GM18520 (cell line): ENCODE data around the gene SH3PXD2A.

Experiments
- ATAC-seq: cut with Tn5 transposase; IDR thresholded peaks from one replicate; pipeline ENCODE4 v1.9.1; 2021; ENCODE audit not compliant: unreplicated experiment

The SH3PXD2A gene

DNA sequence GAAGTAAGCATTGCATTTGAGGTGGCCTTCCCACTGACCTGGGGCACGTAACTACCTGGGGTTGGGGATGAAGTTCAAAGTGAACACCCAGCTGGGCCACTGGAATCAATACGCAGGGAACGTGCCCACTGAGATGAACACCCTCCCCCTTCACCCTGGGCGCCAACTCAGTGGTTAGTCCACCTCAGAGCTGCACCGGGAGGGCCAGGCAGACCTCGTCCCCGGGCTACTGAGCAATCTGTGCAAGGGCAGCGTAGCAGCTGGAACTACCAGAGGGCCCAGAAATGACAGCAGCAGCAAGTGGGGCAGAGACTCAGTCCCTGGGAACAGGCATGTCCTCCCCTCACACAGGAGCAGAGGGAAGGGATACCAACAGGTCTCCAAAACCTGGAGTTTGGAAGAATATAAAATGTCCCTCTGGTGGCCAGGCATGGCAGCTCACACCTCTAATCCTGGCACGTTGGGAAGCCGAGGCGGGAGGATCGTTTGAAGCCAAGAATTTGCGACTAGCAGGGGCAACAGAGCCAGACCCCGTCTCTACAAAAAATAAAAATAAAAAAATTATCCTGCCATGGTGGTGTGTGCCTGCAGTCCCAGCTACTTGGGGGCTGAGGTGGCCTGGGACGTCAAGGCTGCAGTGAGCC lies 143.9 kb downstream of the SH3PXD2A start:
- ATAC-seq = no peak

- ATAC-seq = no peak
Measured at GRCh38 chr10:103710490-103710889, 144.9 kb downstream of the SH3PXD2A start.

- no peak for ATAC-seq
Measured at GRCh38 chr10:103709341-103709920, 145.9 kb downstream of the SH3PXD2A start.

- no peak for ATAC-seq
Measured at GRCh38 chr10:103708627-103709288, 146.6 kb downstream of the SH3PXD2A start.

GRCh38 chr10:103707956-103708626 lies 147.3 kb downstream of the SH3PXD2A start:
- no peak for ATAC-seq

DNA sequence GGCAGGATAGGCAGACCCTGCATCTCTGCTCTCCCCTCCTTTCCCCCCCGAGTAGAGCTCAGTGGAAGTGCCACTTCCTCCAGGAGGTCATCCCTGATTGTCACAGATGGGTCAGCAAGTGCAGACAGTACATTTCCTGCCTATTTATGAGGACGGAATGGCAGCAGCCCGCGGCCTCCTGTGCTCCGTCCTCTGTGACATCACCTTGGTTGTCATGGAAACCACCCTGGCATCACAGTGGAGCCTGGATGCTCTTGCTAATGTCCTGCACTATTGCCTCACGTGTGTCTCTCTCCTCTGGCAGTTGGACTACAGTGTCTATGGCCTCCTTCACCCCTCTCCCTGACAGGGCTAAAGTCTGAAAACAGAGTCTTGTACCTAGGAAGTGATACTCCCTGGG lies 148.6 kb downstream of the SH3PXD2A start:
- ATAC-seq = no peak

GRCh38 chr10:103706047-103706446 lies 149.3 kb downstream of the SH3PXD2A start:
- ATAC-seq = no peak

DNA sequence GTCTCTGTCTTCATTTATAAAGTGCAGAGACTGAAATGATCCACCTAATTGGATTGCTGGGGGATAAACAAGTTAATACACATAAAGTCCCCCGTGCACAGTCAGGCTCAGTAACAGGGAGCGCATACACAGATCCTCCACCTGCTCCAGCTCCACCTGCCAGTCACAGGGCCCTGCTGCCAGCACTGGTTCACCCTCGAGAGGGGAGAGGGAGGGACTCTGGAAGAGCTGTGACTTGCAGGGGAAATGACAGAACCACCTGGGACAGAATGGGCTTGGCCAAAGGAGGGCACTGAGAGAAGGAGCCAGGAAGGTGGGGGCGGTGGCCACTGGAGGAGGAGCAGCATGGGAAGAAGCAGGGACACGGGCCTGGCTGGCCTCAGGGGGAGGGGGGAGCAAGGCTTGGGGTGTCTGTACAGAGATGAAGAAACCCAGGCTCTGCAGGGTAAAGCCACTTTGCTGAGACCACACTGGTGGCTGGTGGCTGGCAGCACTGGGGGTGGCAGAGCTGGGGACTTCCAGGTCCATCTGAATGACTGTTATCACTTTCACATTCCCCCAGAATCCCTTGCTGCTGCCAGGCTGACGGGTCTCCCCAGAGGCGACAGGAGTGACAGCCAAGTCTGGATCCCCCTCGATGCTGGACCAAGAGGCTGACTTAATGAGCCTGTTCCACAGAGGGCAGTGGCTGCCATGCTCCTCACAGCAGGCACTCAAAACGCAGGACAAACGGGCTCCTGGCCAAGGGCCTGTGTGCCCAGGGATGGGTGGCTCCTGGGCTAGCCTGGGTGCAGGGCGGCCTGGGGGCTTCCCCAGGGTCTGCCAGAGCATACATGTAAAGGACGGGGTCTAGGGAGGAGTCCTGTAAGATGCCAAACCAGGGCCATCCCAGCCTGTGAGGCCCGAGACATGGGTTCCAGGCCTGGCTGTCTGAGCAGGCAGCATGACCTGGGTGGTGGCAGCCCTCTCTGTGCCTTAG lies 151.1 kb downstream of the SH3PXD2A start:
- ATAC-seq = no peak

DNA sequence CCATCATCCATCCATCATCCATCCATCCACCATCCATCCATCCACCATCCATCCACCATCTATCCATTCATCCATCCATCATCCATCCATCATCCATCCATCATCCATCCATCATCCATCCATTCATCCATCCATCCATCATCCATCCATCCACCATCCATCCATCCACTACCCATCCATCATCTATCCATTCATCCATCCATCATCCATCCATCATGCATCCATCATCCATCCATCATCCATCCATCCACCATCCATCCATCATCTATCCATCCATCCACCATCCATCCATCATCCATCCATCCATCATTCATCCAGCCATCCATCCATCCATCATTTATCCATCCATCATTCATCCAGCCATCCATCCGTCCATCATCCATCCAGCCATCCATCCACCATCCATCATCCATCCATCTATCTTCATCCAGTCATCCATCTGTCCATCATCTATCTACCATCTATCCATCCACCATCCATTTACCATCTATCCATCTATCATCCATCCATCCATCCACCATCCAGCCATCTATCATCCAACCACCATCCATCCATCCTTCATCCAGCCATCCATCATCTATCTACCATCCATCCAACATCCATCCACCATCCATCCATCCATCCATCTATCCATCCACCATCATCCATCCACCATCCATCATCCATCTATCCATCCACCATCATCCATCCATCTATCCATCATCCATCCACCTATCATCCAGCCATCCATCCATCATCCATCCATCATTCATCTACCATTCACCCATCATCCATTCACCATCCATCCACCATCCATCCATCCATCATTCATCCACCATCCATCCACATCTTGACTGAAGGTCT lies 153.8 kb downstream of the SH3PXD2A start:
- ATAC-seq = no peak

DNA sequence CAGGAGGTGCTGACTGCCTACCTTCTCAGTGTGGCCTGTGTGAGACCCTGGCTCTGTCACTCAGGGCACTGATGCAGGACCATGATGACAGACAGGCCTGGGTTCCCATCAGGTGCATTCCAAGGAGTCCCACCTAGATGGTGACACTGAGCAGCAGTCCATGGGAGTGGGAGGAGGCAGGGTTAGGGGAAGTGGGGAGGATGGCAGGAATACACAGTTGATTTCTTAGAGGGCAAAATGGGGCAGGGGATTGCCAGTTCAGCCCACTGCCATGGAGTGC lies 155.0 kb downstream of the SH3PXD2A start:
- ATAC-seq = no peak

DNA sequence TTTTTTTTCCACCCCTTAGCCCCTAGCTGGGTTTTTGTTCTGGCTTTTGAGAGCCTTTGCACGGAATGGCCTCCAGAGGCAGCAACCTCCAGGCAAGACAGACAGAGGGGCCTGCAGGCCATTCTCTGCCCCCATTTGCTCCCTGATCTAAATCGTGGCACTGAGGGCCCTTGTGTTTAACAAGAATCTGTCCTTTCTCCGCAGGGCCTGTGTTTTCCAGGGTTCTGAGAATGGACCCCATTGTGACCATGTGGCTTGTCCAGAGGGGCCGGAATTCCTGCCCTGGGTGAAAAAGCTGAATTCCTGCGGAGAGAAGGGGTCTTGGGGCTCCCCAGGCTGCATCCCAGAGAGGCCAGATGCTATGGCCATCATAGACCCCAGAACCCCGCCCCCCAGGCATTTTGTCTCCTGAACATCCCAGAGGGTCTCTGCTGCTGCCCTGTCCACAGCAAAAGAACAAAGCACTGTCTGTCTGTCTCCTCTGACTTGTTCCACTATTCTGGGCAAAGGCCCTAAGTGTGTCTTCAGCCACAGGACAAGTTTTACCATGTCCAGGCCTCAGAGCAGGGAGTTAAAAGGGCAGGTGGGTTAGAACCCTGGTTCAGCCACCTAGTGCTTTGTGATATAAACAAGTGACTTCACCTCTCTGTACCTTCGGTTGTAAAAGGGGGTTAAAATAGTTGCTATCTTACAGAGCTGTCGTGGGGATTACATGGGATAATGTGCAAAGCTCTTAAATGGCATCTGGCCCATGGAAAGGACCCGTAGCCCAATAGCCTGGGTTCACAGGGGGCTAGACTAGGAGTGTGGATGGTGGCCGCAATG lies 155.6 kb downstream of the SH3PXD2A start:
- ATAC-seq = no peak

GRCh38 chr10:103698266-103698665 lies 157.1 kb downstream of the SH3PXD2A start:
- no peak for ATAC-seq

DNA sequence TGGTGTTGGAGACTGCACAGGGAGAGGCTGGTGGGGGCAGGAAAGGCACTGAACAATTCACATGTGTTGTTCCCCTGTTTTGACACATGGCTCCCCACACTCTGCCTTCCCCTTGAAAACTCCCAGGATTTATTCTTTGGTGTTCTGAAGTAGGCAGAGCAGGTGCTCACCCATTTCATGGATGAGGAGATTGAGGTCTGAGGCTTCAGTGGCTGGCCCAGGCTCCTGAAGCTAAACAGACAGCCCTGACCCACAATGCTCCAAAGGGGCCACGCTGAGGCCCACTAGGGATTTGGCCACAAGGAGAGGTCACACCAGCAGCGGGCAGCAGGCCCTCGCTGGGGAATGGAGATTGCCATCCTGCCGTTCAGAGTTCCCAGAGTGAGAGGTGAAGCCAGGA lies 157.6 kb downstream of the SH3PXD2A start:
- no peak for ATAC-seq

DNA sequence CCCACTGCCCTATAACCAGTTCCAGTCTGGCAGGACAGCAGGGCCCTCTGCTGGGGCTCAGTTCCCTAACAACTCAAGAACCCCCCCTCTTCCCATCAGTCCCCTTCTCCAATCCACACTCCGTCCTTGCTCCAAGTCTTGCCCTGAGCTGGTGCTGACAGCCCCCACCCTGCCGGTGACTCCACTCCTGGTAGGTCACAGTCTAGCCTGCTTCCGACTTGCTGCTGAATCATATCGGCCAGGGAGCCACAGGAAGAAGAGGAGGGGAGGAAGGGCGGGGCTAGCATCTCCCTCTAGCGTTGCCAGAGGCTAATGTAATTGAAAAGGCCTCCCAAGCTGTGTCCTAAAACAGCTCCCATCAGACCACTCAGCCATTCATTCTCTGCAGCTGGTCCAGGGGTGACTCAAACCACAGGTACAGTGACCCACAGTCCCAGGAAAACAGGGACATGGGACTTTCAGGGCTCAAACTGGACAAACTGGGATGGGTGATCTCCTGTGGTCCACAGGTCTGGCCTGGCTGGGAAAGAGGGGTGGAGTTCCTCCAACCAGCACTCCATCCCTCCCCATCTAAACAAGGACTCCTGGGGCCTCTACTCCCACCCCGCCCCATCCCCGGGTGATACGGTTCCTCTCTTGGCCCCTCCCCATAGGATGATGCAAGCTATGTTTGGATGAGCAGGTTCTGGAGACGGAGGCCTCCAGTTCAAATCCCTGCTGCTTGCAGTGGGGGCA lies 158.8 kb downstream of the SH3PXD2A start:
- no peak for ATAC-seq

DNA sequence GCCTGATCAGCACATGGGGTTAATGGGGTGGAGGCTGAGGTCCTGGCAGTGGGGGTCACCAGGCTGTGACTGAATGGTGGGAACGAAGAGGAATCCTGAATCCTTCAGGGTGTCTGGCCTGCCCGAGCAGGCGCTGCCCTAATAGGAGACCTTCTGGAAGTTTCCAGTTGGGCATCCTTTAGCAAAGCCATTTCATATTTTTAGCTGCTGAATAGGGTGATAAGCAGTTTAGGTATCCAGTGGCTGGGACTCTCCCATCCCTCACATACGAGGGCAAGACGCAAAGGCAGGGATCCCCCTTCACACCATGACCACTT lies 159.3 kb downstream of the SH3PXD2A start:
- ATAC-seq = no peak

DNA sequence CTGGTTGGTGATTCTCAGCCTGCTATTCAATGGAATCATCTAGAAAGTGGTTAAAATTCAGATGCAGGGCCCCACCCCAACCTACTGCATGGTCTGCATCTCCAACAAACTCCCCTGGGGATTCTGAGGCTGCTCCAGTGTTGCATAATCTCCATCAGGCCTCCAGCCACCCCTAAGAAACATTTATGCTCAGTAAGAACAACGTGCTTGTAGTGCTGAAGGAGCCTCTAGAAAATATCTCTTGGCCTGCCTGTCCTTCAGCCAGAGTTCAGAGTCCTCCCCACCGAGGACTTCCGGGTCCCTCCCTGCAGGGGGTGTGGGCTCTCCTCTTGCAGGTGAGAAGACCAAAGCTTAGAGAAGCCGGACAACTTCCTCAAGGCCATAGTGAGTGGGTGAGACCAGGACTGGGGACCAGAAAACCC lies 159.8 kb downstream of the SH3PXD2A start:
- no peak for ATAC-seq

GRCh38 chr10:103693812-103694205 lies 161.6 kb downstream of the SH3PXD2A start:
- ATAC-seq = no peak

- ATAC-seq = no peak
Measured at GRCh38 chr10:103692952-103693811, 162.2 kb downstream of the SH3PXD2A start.
